ENCODE measurements around the gene KRT38. TPM values are rescaled to one million over a fixed set of nuclear protein-coding genes. Genes with fewer than 3 reads are reported as not detected.

Gene KRT38
- total RNA-seq: not detected
- long read RNA-seq: 0 reads

GRCh38 chr17:41440531-41441033, at the start of gene KRT38:
Gene KRT38 (minus strand): TSS chr17:41440983. CDS start chr17:41440921, 62 bp downstream.
- intact Hi-C loops (cut with micrococcal nuclease): no loop called here
- Histone ChIP-seq H3K9me3 (replicated peaks) (peaks cover 7% of the 10 kb centered on the region), H3K27me3 (ENCODE audit: low read depth) (peaks cover 98% of the 10 kb centered on the region), H3K4me3 (no peak within 1 kb of the TSS), H3K36me3 (no peaks in the 10 kb centered on the region), H3K27ac (replicated peaks) (no peak within 1 kb of the TSS), H3K4me1 (no peaks in the 10 kb centered on the region)
- no peak for TF ChIP-seq CTCF (IDR thresholded peaks at IDR 0.05; ENCODE audit: borderline replicate concordance)
- DNase-seq: no peak

- Histone ChIP-seq H3K36me3 (no peaks in the 10 kb centered on the region), H3K27ac (replicated peaks) (no peak within 1 kb of the TSS), H3K4me1 (no peaks in the 10 kb centered on the region), H3K27me3 (ENCODE audit: low read depth) (peaks cover 78% of the 10 kb centered on the region), H3K4me3 (no peak within 1 kb of the TSS), H3K9me3 (replicated peaks) (no peaks in the 10 kb centered on the region)
- intact Hi-C loops (cut with micrococcal nuclease): no loop called here
- no peak for DNase-seq
- no peak for TF ChIP-seq CTCF (IDR thresholded peaks at IDR 0.05; ENCODE audit: borderline replicate concordance)
Observed at GRCh38 chr17:41489531-41489930, 48.7 kb upstream of the KRT38 start, which contains the start of gene KRT36. Gene KRT36 (minus strand): TSS chr17:41489910. CDS start chr17:41489864, 46 bp downstream.

GRCh38 chr17:41486809-41487530, 46.2 kb upstream of the KRT38 start:
- peak; percentile 37 for TF ChIP-seq CTCF (IDR thresholded peaks at IDR 0.05; ENCODE audit: borderline replicate concordance)
- H3K4me3 ChIP-seq: no peak overlapping the region
- no peaks in the 10 kb centered on the region for H3K4me1 ChIP-seq
- no peak for DNase-seq
- intact Hi-C loops (cut with micrococcal nuclease): no loop called here
- H3K27me3 ChIP-seq (ENCODE audit: low read depth): peaks cover 90% of the 10 kb centered on the region
- no peaks in the 10 kb centered on the region for H3K36me3 ChIP-seq
- no peaks in the 10 kb centered on the region for H3K9me3 ChIP-seq (replicated peaks)
- no peak overlapping the region for H3K27ac ChIP-seq (replicated peaks)

GRCh38 chr17:41486316-41486715, 45.5 kb upstream of the KRT38 start:
- Histone ChIP-seq H3K4me3 (no peak overlapping the region), H3K27me3 (ENCODE audit: low read depth) (peaks cover 88% of the 10 kb centered on the region), H3K9me3 (replicated peaks) (no peaks in the 10 kb centered on the region), H3K27ac (replicated peaks) (no peak overlapping the region), H3K36me3 (no peaks in the 10 kb centered on the region), H3K4me1 (no peaks in the 10 kb centered on the region)
- intact Hi-C loops (cut with micrococcal nuclease): no loop called here
- no peak for TF ChIP-seq CTCF (IDR thresholded peaks at IDR 0.05; ENCODE audit: borderline replicate concordance)
- no peak for DNase-seq

- H3K9me3 ChIP-seq (replicated peaks): no peaks in the 10 kb centered on the region
- no peaks in the 10 kb centered on the region for H3K4me1 ChIP-seq
- intact Hi-C loops (cut with micrococcal nuclease): no loop called here
- DNase-seq: no peak
- H3K27me3 ChIP-seq (ENCODE audit: low read depth): peaks cover 92% of the 10 kb centered on the region
- H3K27ac ChIP-seq (replicated peaks): no peak overlapping the region
- no peak for TF ChIP-seq CTCF (IDR thresholded peaks at IDR 0.05; ENCODE audit: borderline replicate concordance)
- H3K36me3 ChIP-seq: no peaks in the 10 kb centered on the region
- no peak overlapping the region for H3K4me3 ChIP-seq
Observed at GRCh38 chr17:41484920-41485904, 44.4 kb upstream of the KRT38 start.

All from left ventricle myocardium inferior (tissue), 1 donor.